HCT116 (cell line): ENCODE data around the gene GRB2. TPM values are rescaled to one million over a fixed set of nuclear protein-coding genes. Genes with fewer than 3 reads are reported as not detected.
A peak's percentile ranks its signal among the peaks of the same experiment; 100 is the strongest.

ENCODE experiments used
- ATAC-seq: fragments of 200-7000 bp; cut with Tn5 transposase; 2 replicates; pipeline ENCODE4 v1.9.1; 2020; ENCODE audit warnings: mild to moderate bottlenecking, moderate library complexity
- BruUV-seq: library from RNA; stranded (reverse); fragments of 400-500 nt; replicated peaks from 2 replicates; lab custom pipeline; 2021; lab: Mats Ljungman, UMichigan
- CTCF ChIA-PET: fragments of 300-600 bp; sonication (Branson Sonifier 250); formaldehyde crosslinking; loops from one replicate; lab custom pipeline; 2021; ENCODE audit warnings: antibody characterized with exemption; lab: Charles Lee
- POLR2A ChIA-PET: fragments of 300-600, 350-600 bp; sonication (Branson Sonifier 250); formaldehyde crosslinking; loops from one replicate; lab custom pipeline; 2021; ENCODE audit warnings: antibody characterized with exemption; lab: Charles Lee
- RAD21 ChIA-PET, 2 experiments: fragments of 300-600 bp; sonication (Branson Sonifier 250); formaldehyde crosslinking; loops; one replicate each; lab custom pipeline; 2023; ENCODE audit warnings: low total read pairs in 2 of 2; ENCODE audit not compliant: uncharacterized antibody in 2 of 2, unreplicated experiment in 2 of 2, low non-redundant PET in 1 of 2; lab: Charles Lee
- DNase-seq: peaks from one replicate; pipeline ENCODE4 v3.0.0-alpha.2; 2010; ENCODE audit warnings: low read depth, low spot score
- H2AFZ ChIP-seq: fragments of 200-600 bp; shearing (Covaris generic), sonication (generic); 2 replicates; pipeline ENCODE4 v1.6.1; 2017; ENCODE audit warnings: low read depth, mixed run types, mixed read lengths, antibody characterized with exemption, low read length; ENCODE audit not compliant: poor library complexity, severe bottlenecking
- H3K27ac ChIP-seq: 2 replicates; pipeline ENCODE4 v1.5.1; 2012; ENCODE audit warnings: low read depth, low read length
- H3K27me3 ChIP-seq: fragments of 200-600 bp; sonication (generic); 2 replicates; pipeline ENCODE4 v1.6.1; 2016; ENCODE audit warnings: mixed run types, low read length, mixed read lengths; ENCODE audit not compliant: insufficient read depth
- H3K36me3 ChIP-seq, 2 experiments: fragments of 200-500 bp in 1 of 2; fragments of 200-600 bp in 1 of 2; sonication (Bioruptor generic) in 1 of 2; sonication (generic) in 1 of 2; 2 replicates each; pipeline versions ENCODE4 v1.5.1 to v1.6.1; 2014 to 2016; ENCODE audit warnings: low read length in 2 of 2, inconsistent platforms in 1 of 2, mixed read lengths in 1 of 2, mixed run types in 1 of 2; ENCODE audit not compliant: insufficient read depth in 2 of 2, control insufficient read depth in 1 of 2
- H3K4me1 ChIP-seq, 2 experiments: fragments of 200-600 bp in 1 of 2; sonication (generic) in 1 of 2; 2 replicates each; pipeline versions ENCODE4 v1.5.1 to v1.6.1; 2012 to 2017; ENCODE audit warnings: low read length in 2 of 2, inconsistent platforms in 1 of 2, mild to moderate bottlenecking in 1 of 2, mixed read lengths in 1 of 2, mixed run types in 1 of 2, moderate library complexity in 1 of 2; ENCODE audit not compliant: insufficient read depth in 2 of 2, control insufficient read depth in 1 of 2
- H3K4me2 ChIP-seq: fragments of 200-600 bp; sonication (generic); 2 replicates; pipeline ENCODE4 v1.6.1; 2017; ENCODE audit warnings: mixed run types, low read length, mixed read lengths
- H3K4me3 ChIP-seq, 2 experiments: fragments of 200-600 bp in 1 of 2; sonication (generic) in 1 of 2; replicated peaks in 1 of 2; 2 replicates each; pipeline ENCODE4 v1.5.1; 2011 to 2016; ENCODE audit warnings: low read length in 2 of 2, control low read depth in 1 of 2, low read depth in 1 of 2, mild to moderate bottlenecking in 1 of 2, mixed read lengths in 1 of 2, mixed run types in 1 of 2
- H3K79me2 ChIP-seq: fragments of 200-600 bp; sonication (generic); 2 replicates; pipeline ENCODE4 v1.6.1; 2017; ENCODE audit warnings: mild to moderate bottlenecking, mixed run types, low read length, moderate library complexity, mixed read lengths; ENCODE audit not compliant: insufficient read depth
- H3K9ac ChIP-seq: fragments of 200-600 bp; sonication (generic); 2 replicates; pipeline ENCODE4 v1.6.1; 2016; ENCODE audit warnings: low read length, mixed read lengths
- H3K9me2 ChIP-seq: fragments of 200-600 bp; sonication (generic), shearing (Covaris generic); 2 replicates; pipeline ENCODE4 v1.6.1; 2017; ENCODE audit warnings: mixed run types, mild to moderate bottlenecking, moderate library complexity; ENCODE audit not compliant: insufficient read depth
- H3K9me3 ChIP-seq, 2 experiments: fragments of 200-500 bp in 1 of 2; fragments of 200-600 bp in 1 of 2; sonication (Bioruptor generic) in 1 of 2; sonication (generic) in 1 of 2; 2 replicates each; pipeline ENCODE4 v1.6.1; 2014 to 2017; ENCODE audit warnings: low read length in 2 of 2, mixed read lengths in 2 of 2, inconsistent platforms in 1 of 2, low read depth in 1 of 2, mild to moderate bottlenecking in 1 of 2, mixed run types in 1 of 2, moderate library complexity in 1 of 2; ENCODE audit not compliant: control insufficient read depth in 1 of 2, insufficient read depth in 1 of 2
- H4K20me1 ChIP-seq: fragments of 200-600 bp; sonication (generic), shearing (Covaris generic); 2 replicates; pipeline ENCODE4 v1.6.1; 2017; ENCODE audit warnings: mixed run types, mild to moderate bottlenecking, moderate library complexity; ENCODE audit not compliant: insufficient read depth
- CEBPB ChIP-seq: IDR thresholded peaks from 2 replicates; pipeline ENCODE4 v1.6.1; 2012; ENCODE audit warnings: low read depth
- CTCF ChIP-seq, 3 experiments: fragments of 200-600 bp in 1 of 3; sonication (generic) in 1 of 3; IDR thresholded peaks in 2 of 3; conservative IDR thresholded peaks in 1 of 3; 2 replicates each; pipeline ENCODE4 v1.5.1; 2012 to 2017; ENCODE audit warnings: low read depth in 2 of 3, low read length in 2 of 3, antibody characterized with exemption in 1 of 3, borderline replicate concordance in 1 of 3, control low read depth in 1 of 3, mild to moderate bottlenecking in 1 of 3, mixed read lengths in 1 of 3, mixed run types in 1 of 3, moderate library complexity in 1 of 3; ENCODE audit not compliant: insufficient read depth in 1 of 3
- EGR1 ChIP-seq: IDR thresholded peaks from 2 replicates; pipeline ENCODE4 v1.6.1; 2012; ENCODE audit warnings: low read depth
- ELF1 ChIP-seq: IDR thresholded peaks from 2 replicates; pipeline ENCODE4 v1.6.1; 2012; ENCODE audit warnings: low read depth, borderline replicate concordance
- EZH2 ChIP-seq: fragments of 200-600 bp; sonication (generic); IDR thresholded peaks from 2 replicates; pipeline ENCODE4 v1.6.1; 2017; ENCODE audit warnings: antibody characterized with exemption, mixed run types
- EZH2phosphoT487 ChIP-seq: fragments of 200-600 bp; IDR thresholded peaks from 2 replicates; pipeline ENCODE4 v1.6.1; 2018; ENCODE audit warnings: antibody characterized with exemption, borderline replicate concordance
- FOSL1 ChIP-seq: IDR thresholded peaks from 2 replicates; pipeline ENCODE4 v1.6.1; 2012; ENCODE audit warnings: low read depth
- JUND ChIP-seq: IDR thresholded peaks from 2 replicates; pipeline ENCODE4 v1.6.1; 2012
- MAX ChIP-seq: IDR thresholded peaks from 2 replicates; pipeline ENCODE4 v1.6.1; 2012
- POLR2A ChIP-seq: IDR thresholded peaks from 2 replicates; pipeline ENCODE4 v1.7.0; 2011; ENCODE audit warnings: borderline replicate concordance; ENCODE audit not compliant: insufficient read depth, insufficient read length; ENCODE audit errors: extremely low read depth
- POLR2AphosphoS5 ChIP-seq: IDR thresholded peaks from 2 replicates; pipeline ENCODE4 v1.6.1; 2011; ENCODE audit warnings: mild to moderate bottlenecking, low read depth, low read length, moderate library complexity
- RAD21 ChIP-seq: IDR thresholded peaks from 2 replicates; pipeline ENCODE4 v1.6.1; 2012; ENCODE audit warnings: low read depth, mild to moderate bottlenecking
- SP1 ChIP-seq: IDR thresholded peaks from 2 replicates; pipeline ENCODE4 v1.6.1; 2012; ENCODE audit warnings: low read depth
- SRF ChIP-seq: IDR thresholded peaks from 2 replicates; pipeline ENCODE4 v1.6.1; 2012; ENCODE audit warnings: low read depth
- YY1 ChIP-seq: IDR thresholded peaks from 2 replicates; pipeline ENCODE4 v1.6.1; 2011; ENCODE audit warnings: low read length, low read depth, moderate library complexity, mild to moderate bottlenecking; ENCODE audit not compliant: insufficient replicate concordance; ENCODE audit errors: extremely low read depth
- ZFX ChIP-seq: fragments of 450-650 bp; IDR thresholded peaks from 2 replicates; pipeline ENCODE4 v1.6.1; 2017
- intact Hi-C: fragments of 100-400 bp; cut with micrococcal nuclease; formaldehyde crosslinking; loops from 2 replicates; pipeline ENCODE4 v1.10.0; 2022
- total RNA-seq: library from RNA; stranded (reverse); gene quantifications from one replicate; pipeline ENCODE4 v1.2.1, GENCODE V29; 2021; ENCODE audit not compliant: unreplicated experiment
- TF ChIP-seq, protein P1 (sequence below): IDR thresholded peaks from 2 replicates; pipeline ENCODE4 v1.6.1; 2012
- TF ChIP-seq, protein P2 (sequence below): IDR thresholded peaks from 2 replicates; pipeline ENCODE4 v1.6.1; 2011; ENCODE audit warnings: mild to moderate bottlenecking, low read length, moderate library complexity; ENCODE audit not compliant: insufficient replicate concordance; ENCODE audit errors: extremely low read depth

Gene GRB2
- total RNA-seq, 1 experiment from 2014 or later: 146 TPM

- TF ChIP-seq POLR2A (peak; percentile 86), EZH2phosphoT487 (no peak), MAX (peak; percentile 95), CEBPB (no peak), EGR1 (no peak), JUND (no peak)
- TF ChIP-seq, all 23 proteins: peak for 9
Observed at GRCh38 chr17:75289115-75289831, 116.2 kb downstream of the GRB2 start, which contains the start of gene SLC25A19 (continued).

DNA sequence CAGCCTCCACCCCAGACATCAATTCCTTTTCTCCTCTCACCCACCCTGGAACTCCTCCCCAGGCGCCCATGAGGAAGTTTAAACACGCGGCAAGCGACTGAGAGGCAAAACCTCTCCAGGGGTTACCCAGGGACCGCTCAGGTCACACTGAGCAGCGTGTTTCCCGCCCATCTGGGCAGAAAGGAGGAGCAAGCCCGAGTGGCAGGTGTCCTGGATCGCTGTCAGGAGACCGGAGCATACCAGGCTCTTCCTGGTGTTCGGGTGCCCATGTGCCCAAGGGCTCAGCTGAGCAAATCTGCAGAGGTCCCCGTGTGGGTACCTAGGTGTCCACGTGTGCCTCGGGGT is 116.7 kb downstream of the GRB2 start:
- peaks cover 7 to 22% of the 10 kb centered on the region in 2 experiments for H3K36me3 ChIP-seq
- H3K9me3 ChIP-seq: no peaks in the 10 kb centered on the region
- ChIA-PET RAD21 (interaction anchor here (0.6 to 1.3 kb wide), 4 partner anchors 18 to 117 kb away, joined by 3 to 5 read pairs (median 4); partner anchors contain the start of genes MIF4GD (in 2 of the 2) and GRB2 (in 1 of the 2)), CTCF (interaction anchor here (0.7 to 2.8 kb wide), 13 partner anchors 16 to 331 kb away, joined by 3 to 51 read pairs (median 4); partner anchors contain the start of genes GRB2, LLGL2, MIF4GD and TSEN54)
- no peak for TF ChIP-seq EZH2phosphoT487
- no peak for TF ChIP-seq CTCF (IDR thresholded peaks at IDR 0.05 in 2 of 3, conservative IDR thresholded peaks at IDR 0.05 in 1 of 3; ENCODE audit: borderline replicate concordance in 1 of 3, insufficient read depth in 1 of 3, low read depth in 2 of 3, low read length in 2 of 3)
- no peak for TF ChIP-seq POLR2AphosphoS5
- no peak for TF ChIP-seq ZFX
- no peak for TF ChIP-seq ELF1
- TF ChIP-seq, protein P1, sequence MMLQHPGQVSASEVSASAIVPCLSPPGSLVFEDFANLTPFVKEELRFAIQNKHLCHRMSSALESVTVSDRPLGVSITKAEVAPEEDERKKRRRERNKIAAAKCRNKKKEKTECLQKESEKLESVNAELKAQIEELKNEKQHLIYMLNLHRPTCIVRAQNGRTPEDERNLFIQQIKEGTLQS: no peak
- TF ChIP-seq FOSL1: no peak
- no peak for TF ChIP-seq SP1
- no peak for TF ChIP-seq SRF
- TF ChIP-seq YY1: no peak
- no peak for TF ChIP-seq RAD21
- TF ChIP-seq CEBPB: no peak
- TF ChIP-seq, protein P2, sequence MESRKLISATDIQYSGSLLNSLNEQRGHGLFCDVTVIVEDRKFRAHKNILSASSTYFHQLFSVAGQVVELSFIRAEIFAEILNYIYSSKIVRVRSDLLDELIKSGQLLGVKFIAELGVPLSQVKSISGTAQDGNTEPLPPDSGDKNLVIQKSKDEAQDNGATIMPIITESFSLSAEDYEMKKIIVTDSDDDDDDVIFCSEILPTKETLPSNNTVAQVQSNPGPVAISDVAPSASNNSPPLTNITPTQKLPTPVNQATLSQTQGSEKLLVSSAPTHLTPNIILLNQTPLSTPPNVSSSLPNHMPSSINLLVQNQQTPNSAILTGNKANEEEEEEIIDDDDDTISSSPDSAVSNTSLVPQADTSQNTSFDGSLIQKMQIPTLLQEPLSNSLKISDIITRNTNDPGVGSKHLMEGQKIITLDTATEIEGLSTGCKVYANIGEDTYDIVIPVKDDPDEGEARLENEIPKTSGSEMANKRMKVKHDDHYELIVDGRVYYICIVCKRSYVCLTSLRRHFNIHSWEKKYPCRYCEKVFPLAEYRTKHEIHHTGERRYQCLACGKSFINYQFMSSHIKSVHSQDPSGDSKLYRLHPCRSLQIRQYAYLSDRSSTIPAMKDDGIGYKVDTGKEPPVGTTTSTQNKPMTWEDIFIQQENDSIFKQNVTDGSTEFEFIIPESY: no peak
- TF ChIP-seq EZH2: no peak
- TF ChIP-seq, all 23 proteins: peak for 0
- ATAC-seq (peak; percentile 63), DNase-seq (no peak)
- Histone ChIP-seq H4K20me1 (no peaks in the 10 kb centered on the region), H3K4me3 (peak overlapping the region; percentile 83 to 98), H3K9ac (peak overlapping the region; percentile 82), H3K4me1 (peaks cover 10 to 15% of the 10 kb centered on the region in 2 experiments), H3K27ac (peak overlapping the region; percentile 75), H3K79me2 (peaks cover 35% of the 10 kb centered on the region), H3K27me3 (no peaks in the 10 kb centered on the region), H3K9me2 (no peaks in the 10 kb centered on the region), H3K4me2 (peak overlapping the region; percentile 85), H2AFZ (no peak overlapping the region)
- POLR2A ChIA-PET: interaction anchor here (0.6 to 1.7 kb wide), 20 partner anchors 11 to 491 kb away, joined by 3 to 40 read pairs (median 5); partner anchors contain the start of genes GGA3, GRB2, MIF4GD and MRPS7
- no TSS peak for BruUV-seq
- intact Hi-C loops: loop anchor here (1.0 kb wide), 1 partner anchor 227 kb away; the partner anchor contains the start of gene CASKIN2
